Measurements from ENCODE around the gene TUBB. TPM values are rescaled to one million over a fixed set of nuclear protein-coding genes. Genes with fewer than 3 reads are reported as not detected.

TUBB gene
- total and polyA plus RNA-seq, 7 donors, result 136 to 487 (median 199) TPM

DNA sequence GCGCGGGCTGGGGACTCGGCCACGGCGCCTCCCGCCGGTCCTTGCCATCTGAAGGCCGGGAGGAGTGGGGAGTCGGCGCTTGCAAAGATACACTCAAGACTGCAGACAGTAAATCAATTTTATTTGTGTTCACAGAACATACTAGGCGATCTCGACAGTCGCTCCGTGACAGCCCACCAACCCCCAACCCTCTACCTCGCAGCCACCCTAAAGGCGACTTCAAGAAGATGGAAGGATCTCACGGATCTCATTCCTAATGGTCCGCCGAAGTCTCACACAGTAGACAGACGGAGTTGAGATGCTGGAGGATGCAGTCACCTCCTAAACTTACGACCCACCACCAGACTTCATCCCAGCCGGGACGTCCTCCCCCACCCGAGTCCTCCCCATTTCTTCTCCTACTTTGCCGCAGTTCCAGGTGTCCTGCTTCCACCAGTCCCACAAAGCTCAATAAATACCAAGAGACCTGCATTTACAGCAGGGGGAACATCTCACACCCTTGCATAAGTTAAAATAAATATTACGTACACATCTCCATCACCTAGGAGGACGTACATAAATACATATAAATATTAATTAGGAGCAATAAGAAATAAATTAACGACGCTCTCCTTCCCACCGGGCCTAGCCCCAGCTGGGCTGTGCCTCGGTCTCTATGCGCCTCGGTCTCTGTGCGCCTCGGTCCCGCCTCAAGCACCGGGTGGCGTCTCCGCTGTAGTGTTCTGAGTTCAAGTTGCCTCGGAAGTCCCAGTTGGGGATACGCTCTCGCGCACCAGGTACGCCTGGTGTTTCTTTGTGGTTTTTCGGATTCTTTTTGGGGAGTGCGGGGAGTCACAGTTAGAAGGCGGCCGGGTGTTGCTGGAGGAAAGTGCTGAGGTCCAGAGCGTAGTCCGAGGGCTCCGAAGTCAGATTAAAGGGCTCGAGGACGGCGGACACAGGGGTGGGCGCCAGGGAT is 23.2 kb downstream of the TUBB start:
- intact Hi-C loops (cut with DNase I), result loop anchor here (2.0 to 10.0 kb wide), 6 partner anchors 39 to 341 kb away; partner anchors contain the start of genes DDR1 (in 1 of the 2), MRPS18B (in 1 of the 2) and PPP1R10 (in 1 of the 2)

DNA sequence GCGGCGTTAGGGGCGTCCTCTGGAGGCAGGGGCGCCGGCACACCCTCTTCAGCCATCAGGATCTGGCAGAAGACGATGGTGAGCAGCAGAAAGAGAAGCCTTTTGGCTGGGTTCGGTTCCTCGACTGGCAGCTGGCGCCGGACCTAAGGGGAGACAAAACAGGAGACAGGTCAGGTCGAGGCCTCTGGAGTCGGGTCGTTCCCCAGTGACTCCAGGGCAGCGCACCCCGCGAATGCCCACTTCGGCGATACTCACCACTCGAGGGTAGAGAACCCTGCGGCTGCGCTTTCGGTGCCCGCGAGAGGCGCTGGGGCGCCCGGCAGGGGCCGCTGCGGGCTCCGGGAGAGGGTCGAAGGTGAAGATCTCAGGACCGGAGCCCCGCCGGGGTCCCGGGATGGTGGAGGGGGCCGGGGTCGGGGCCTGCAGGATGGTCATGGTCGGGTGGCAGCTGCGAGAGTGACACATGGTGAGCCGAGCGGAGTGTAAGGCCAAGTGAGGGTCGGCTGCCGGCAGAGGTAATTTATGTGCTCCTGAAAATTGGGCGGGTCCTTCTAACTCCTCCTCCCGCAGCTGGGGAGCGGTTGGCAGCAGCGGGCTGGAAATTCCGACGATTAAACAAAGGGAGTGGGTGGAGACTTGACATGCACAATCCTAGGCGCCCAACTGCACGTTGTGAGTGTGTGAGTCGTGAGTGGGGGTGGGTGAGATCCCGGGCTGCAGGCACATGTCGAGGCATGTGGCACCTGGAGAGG is 24.1 kb downstream of the TUBB start, which contains the start of gene IER3:
Gene IER3, minus strand, starts transcription at position 494 of the 752 bp plus-strand sequence. Its CDS starts 29 bp downstream, at position 465.
- Histone ChIP-seq H3K36me3 (ENCODE audit: insufficient read depth in 1 of 2, low read depth in 1 of 2) (peaks cover 0 to 23% of the 10 kb centered on the region in 2 donors), H3K27me3 (ENCODE audit: insufficient read depth in 3 of 3, low read length in 2 of 3) (no peaks in the 10 kb centered on the region), H3K4me3 (peak within 1 kb of the TSS; percentile 92), H3K4me1 (peaks cover 12% of the 10 kb centered on the region), H3K27ac (peak within 1 kb of the TSS; percentile 93), H3K9me3 (no peaks in the 10 kb centered on the region)
- DNase-seq (peak; percentile 82 to 83), ATAC-seq (peak; percentile 48 to 73 (median 52))
- intact Hi-C loops (cut with DNase I), result loop anchor here (5.0 to 10.0 kb wide), 5 partner anchors 38 to 341 kb away; partner anchors contain the start of genes MRPS18B (in 1 of the 2) and PPP1R10 (in 1 of the 2)
- 1% methylated on average over 53 to 54 of the region's 54 CpGs for WGBS, 3 donors
- TF ChIP-seq, protein P1, sequence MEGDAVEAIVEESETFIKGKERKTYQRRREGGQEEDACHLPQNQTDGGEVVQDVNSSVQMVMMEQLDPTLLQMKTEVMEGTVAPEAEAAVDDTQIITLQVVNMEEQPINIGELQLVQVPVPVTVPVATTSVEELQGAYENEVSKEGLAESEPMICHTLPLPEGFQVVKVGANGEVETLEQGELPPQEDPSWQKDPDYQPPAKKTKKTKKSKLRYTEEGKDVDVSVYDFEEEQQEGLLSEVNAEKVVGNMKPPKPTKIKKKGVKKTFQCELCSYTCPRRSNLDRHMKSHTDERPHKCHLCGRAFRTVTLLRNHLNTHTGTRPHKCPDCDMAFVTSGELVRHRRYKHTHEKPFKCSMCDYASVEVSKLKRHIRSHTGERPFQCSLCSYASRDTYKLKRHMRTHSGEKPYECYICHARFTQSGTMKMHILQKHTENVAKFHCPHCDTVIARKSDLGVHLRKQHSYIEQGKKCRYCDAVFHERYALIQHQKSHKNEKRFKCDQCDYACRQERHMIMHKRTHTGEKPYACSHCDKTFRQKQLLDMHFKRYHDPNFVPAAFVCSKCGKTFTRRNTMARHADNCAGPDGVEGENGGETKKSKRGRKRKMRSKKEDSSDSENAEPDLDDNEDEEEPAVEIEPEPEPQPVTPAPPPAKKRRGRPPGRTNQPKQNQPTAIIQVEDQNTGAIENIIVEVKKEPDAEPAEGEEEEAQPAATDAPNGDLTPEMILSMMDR (IDR thresholded peaks at IDR 0.05), result peak; percentile 62

More for the DNA sequence above, 23.2 kb downstream of the TUBB start:
- 10 to 12% (median 10%) methylated on average over 54 to 55 of the region's 55 CpGs for WGBS, 3 donors
- Histone ChIP-seq H3K4me1 (peaks cover 12% of the 10 kb centered on the region), H3K27ac (peak overlapping the region; percentile 93), H3K36me3 (ENCODE audit: insufficient read depth in 1 of 2, low read depth in 1 of 2) (peaks cover 0 to 32% of the 10 kb centered on the region in 2 donors), H3K9me3 (no peaks in the 10 kb centered on the region), H3K27me3 (ENCODE audit: insufficient read depth in 3 of 3, low read length in 2 of 3) (no peaks in the 10 kb centered on the region), H3K4me3 (peak overlapping the region; percentile 92)
- ATAC-seq (peak; percentile 15 to 40 (median 36)), DNase-seq (peak in 1 of 2 donors; percentile 41)
- TF ChIP-seq, protein P1 (IDR thresholded peaks at IDR 0.05), result no peak

DNA sequence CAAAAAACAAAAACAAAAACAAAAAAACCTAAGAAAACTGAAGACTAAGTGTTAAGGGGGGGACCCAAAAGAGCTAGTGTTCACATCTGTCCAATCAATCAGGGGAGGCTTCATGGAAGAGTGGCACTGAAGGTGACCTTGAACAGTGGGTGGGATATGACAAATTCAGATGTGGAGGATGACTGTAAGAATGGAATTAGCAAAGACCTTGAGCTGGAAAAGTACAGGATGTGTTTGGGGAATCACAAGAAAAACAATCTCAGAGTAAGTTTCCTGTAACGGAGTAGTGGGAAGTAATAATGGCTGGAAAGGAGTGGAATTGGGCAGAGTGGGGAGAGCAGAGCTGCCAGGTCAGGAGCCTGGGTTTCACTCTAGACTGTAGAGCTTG is 27.1 kb downstream of the TUBB start:
- WGBS, 3 donors, result 63 to 87% (median 82%) methylated on average over 1 of the region's 1 CpG
- intact Hi-C loops (cut with DNase I), result loop anchor here in 1 of 2 donors (5.0 to 10.0 kb wide), 2 partner anchors 75 to 338 kb away; no protein-coding TSS in a partner anchor
- TF ChIP-seq, protein P1 (IDR thresholded peaks at IDR 0.05), result no peak
- Histone ChIP-seq H3K4me1 (peaks cover 9% of the 10 kb centered on the region), H3K36me3 (ENCODE audit: insufficient read depth in 1 of 2, low read depth in 1 of 2) (no peaks in the 10 kb centered on the region), H3K4me3 (no peak overlapping the region), H3K27ac (no peak overlapping the region), H3K27me3 (ENCODE audit: insufficient read depth in 3 of 3, low read length in 2 of 3) (no peaks in the 10 kb centered on the region), H3K9me3 (no peaks in the 10 kb centered on the region)
- ATAC-seq (no peak), DNase-seq (no peak)

GRCh38 chr6:30747902-30748769 is 28.0 kb downstream of the TUBB start:
- 73 to 80% (median 73%) methylated on average over 6 of the region's 6 CpGs for WGBS, 3 donors
- intact Hi-C loops (cut with DNase I), result loop anchor here in 1 of 2 donors (5.0 to 10.0 kb wide), 2 partner anchors 74 to 337 kb away; no protein-coding TSS in a partner anchor
- Histone ChIP-seq H3K4me1 (peaks cover 16% of the 10 kb centered on the region), H3K36me3 (ENCODE audit: insufficient read depth in 1 of 2, low read depth in 1 of 2) (no peaks in the 10 kb centered on the region), H3K4me3 (no peak overlapping the region), H3K27me3 (ENCODE audit: insufficient read depth in 3 of 3, low read length in 2 of 3) (no peaks in the 10 kb centered on the region), H3K9me3 (no peaks in the 10 kb centered on the region), H3K27ac (no peak overlapping the region)
- TF ChIP-seq, protein P1 (IDR thresholded peaks at IDR 0.05), result no peak
- no peak for ATAC-seq
- no peak for DNase-seq
